ENCODE measurements around the gene CCDC15. TPM values are rescaled to one million over a fixed set of nuclear protein-coding genes. Genes with fewer than 3 reads are reported as not detected.

The CCDC15 gene
- total RNA-seq, 1 donor from 2014 or later = 2.9 TPM

DNA sequence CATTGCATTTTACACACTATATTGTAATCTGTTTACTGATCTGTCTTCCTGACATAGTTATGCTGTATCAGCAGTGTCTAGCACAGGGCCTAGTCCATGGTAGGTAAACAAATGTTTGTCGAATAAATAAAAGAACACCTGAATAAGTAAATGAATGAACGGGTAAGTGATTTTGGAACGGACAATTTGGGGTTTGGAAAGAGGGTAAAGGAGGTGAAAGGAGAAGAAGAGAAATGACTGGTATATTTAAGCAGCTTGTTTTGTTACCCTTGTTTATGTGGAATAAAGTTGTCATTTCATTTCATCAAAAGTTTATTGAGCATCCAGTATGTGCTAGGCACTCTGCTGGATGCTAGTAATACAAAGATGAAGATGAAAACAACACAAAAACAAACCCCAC is 35.1 kb upstream of the CCDC15 start, which contains the start of gene HEPN1:
Gene HEPN1 (plus strand): TSS at position 301 of the 400 bp plus-strand sequence.
- intact Hi-C loops (cut with DNase I) = no loop called here
- Histone ChIP-seq H3K36me3 (no peaks in the 10 kb centered on the region), H3K27ac (no peak within 1 kb of the TSS), H3K4me1 (no peaks in the 10 kb centered on the region), H3K4me3 (no peak within 1 kb of the TSS), H3K9me3 (no peaks in the 10 kb centered on the region), H3K27me3 (no peaks in the 10 kb centered on the region)
- no peak for DNase-seq (ENCODE audit: extremely low spot score in 2 of 2)
- TF ChIP-seq, protein P1, sequence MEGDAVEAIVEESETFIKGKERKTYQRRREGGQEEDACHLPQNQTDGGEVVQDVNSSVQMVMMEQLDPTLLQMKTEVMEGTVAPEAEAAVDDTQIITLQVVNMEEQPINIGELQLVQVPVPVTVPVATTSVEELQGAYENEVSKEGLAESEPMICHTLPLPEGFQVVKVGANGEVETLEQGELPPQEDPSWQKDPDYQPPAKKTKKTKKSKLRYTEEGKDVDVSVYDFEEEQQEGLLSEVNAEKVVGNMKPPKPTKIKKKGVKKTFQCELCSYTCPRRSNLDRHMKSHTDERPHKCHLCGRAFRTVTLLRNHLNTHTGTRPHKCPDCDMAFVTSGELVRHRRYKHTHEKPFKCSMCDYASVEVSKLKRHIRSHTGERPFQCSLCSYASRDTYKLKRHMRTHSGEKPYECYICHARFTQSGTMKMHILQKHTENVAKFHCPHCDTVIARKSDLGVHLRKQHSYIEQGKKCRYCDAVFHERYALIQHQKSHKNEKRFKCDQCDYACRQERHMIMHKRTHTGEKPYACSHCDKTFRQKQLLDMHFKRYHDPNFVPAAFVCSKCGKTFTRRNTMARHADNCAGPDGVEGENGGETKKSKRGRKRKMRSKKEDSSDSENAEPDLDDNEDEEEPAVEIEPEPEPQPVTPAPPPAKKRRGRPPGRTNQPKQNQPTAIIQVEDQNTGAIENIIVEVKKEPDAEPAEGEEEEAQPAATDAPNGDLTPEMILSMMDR (IDR thresholded peaks at IDR 0.05) = no peak

DNA sequence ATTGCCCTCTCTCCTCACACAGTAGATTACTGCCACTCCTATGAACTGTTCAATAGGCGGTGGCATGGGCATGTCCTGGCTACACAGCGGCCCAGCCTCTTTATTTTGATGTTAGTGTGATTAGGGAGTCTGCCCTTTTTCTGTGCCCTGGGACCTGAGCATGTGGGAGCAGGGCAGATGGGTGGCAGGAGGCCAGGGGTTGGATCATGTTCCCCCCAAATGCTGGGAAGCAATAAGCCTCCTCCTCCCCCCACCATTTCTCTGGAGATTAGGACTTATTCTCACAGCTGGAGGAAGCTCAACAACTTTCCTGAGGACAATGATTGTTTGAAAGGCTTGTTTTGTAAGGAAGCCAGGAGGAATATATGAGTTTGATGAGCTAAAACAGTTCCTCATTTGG is 34.1 kb upstream of the CCDC15 start:
- H3K27ac ChIP-seq = no peak overlapping the region
- H3K9me3 ChIP-seq = no peaks in the 10 kb centered on the region
- H3K4me1 ChIP-seq = no peaks in the 10 kb centered on the region
- no peak overlapping the region for H3K4me3 ChIP-seq
- intact Hi-C loops (cut with DNase I) = no loop called here
- no peaks in the 10 kb centered on the region for H3K27me3 ChIP-seq
- TF ChIP-seq, protein P1 (IDR thresholded peaks at IDR 0.05) = no peak
- no peak for TF ChIP-seq POLR2AphosphoS5 (IDR thresholded peaks at IDR 0.05; ENCODE audit: insufficient read depth in 1 of 2, low read depth in 1 of 2)
- TF ChIP-seq POLR2A (IDR thresholded peaks at IDR 0.05) = no peak
- H3K36me3 ChIP-seq = no peaks in the 10 kb centered on the region
- DNase-seq (ENCODE audit: extremely low spot score in 2 of 2) = peak in 1 of 2 donors; percentile 89

DNA sequence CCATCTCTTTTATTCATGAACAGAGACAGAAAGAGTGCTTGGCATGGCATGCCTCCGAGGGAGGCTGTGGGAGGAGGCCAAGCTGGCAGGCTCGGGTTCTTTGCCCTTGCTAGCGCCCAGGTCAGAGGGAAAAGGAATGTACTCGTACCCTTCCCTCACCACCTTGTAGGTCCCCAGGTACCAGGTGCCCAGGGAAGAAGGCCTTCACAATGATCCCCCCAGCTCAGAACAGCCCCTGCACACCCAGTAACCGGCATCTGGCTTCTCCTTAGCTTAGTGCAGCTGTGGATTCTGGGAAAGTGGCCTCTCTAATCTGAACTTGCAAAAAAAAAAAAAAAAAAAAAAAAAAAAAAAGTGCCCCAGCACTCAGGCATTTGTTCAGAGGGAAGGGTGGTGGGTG is 33.6 kb upstream of the CCDC15 start:
- peak in 1 of 2 donors; percentile 85 for DNase-seq (ENCODE audit: extremely low spot score in 2 of 2)
- H3K27me3 ChIP-seq = no peaks in the 10 kb centered on the region
- no peaks in the 10 kb centered on the region for H3K4me1 ChIP-seq
- no peak overlapping the region for H3K4me3 ChIP-seq
- intact Hi-C loops (cut with DNase I) = no loop called here
- no peak for TF ChIP-seq POLR2AphosphoS5 (IDR thresholded peaks at IDR 0.05; ENCODE audit: insufficient read depth in 1 of 2, low read depth in 1 of 2)
- no peak for TF ChIP-seq POLR2A (IDR thresholded peaks at IDR 0.05)
- TF ChIP-seq, protein P1 (IDR thresholded peaks at IDR 0.05) = no peak
- H3K27ac ChIP-seq = no peak overlapping the region
- H3K36me3 ChIP-seq = no peaks in the 10 kb centered on the region
- H3K9me3 ChIP-seq = no peaks in the 10 kb centered on the region

DNA sequence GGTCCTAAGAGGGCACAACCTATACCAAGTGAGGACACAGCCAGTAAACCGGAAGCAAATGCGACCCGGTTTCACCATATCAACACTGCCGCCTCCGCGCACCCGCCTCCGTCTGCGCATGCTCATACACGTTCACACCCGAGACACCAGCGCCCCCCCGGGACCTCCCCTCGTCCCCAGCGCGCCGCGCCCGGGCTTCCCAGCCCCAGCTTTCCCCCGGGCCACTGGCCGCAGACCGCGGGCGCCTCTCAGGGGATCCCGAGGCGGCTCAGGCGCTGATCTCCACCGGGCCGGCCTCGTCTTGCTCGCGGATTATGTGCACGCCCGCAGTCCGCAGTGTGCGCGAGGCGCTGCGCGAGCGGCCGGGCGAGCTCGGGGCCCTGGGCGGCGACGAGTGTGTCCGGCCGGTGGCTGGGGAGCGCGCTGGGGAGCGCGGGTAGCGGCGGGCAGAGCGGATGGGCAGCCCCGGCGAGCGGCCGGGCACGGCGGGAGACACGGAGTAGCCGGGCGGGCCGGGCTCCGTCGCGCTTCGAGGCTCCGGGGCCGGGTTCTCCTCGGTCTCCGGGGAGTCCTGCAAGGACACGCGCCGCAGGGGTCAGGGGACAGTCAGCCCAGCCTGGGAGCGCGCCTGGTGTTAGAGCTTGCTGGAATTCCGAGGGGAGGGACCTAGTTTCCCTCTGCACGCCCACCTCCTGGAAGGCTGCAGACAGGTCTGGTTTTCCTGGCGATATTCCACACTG is 33.0 kb upstream of the CCDC15 start:
- no peaks in the 10 kb centered on the region for H3K36me3 ChIP-seq
- intact Hi-C loops (cut with DNase I) = no loop called here
- no peak for DNase-seq (ENCODE audit: extremely low spot score in 2 of 2)
- peak overlapping the region; percentile 35 to 61 for H3K4me3 ChIP-seq
- TF ChIP-seq POLR2AphosphoS5 (IDR thresholded peaks at IDR 0.05; ENCODE audit: insufficient read depth in 1 of 2, low read depth in 1 of 2) (no peak), POLR2A (IDR thresholded peaks at IDR 0.05) (no peak)
- TF ChIP-seq, protein P1 (IDR thresholded peaks at IDR 0.05) = no peak
- peak overlapping the region; percentile 36 for H3K27ac ChIP-seq
- no peaks in the 10 kb centered on the region for H3K9me3 ChIP-seq
- H3K27me3 ChIP-seq = no peaks in the 10 kb centered on the region
- H3K4me1 ChIP-seq = no peaks in the 10 kb centered on the region

DNA sequence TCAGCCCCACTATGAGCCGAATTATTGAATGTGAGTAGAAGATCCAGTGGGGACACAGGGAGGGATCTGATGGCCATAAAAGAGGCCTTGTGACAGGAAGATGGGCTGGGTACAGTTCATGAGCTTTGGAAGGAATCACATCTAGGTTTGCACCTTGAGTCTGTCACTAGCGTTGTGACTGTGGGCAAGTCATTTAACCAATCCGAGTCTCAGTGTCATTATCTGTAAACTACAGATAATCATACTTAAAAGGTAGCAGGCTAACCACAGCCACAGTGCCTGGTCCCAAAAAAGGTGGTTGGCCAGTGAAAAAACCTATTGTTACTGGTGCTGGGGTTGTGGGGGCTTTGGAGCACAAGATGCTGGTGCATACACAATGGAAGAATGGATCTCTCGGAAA is 31.2 kb upstream of the CCDC15 start:
- H3K27me3 ChIP-seq = no peaks in the 10 kb centered on the region

More for the DNA sequence above, 31.2 kb upstream of the CCDC15 start:
- intact Hi-C loops (cut with DNase I) = no loop called here
- Histone ChIP-seq H3K27ac (no peak overlapping the region), H3K4me1 (no peaks in the 10 kb centered on the region), H3K36me3 (no peaks in the 10 kb centered on the region), H3K9me3 (no peaks in the 10 kb centered on the region), H3K4me3 (no peak overlapping the region)
- no peak for DNase-seq (ENCODE audit: extremely low spot score in 2 of 2)
- TF ChIP-seq POLR2A (IDR thresholded peaks at IDR 0.05) (no peak), POLR2AphosphoS5 (IDR thresholded peaks at IDR 0.05; ENCODE audit: insufficient read depth in 1 of 2, low read depth in 1 of 2) (no peak)
- TF ChIP-seq, protein P1 (IDR thresholded peaks at IDR 0.05) = no peak

Measured in vagina (tissue), 2 donors.